ENCODE results near the gene CCDC50.

The CCDC50 gene

GRCh38 chr3:191432162-191432561, 103.0 kb downstream of the CCDC50 start:
- DNase-seq, result no peak

- no peak for DNase-seq
Measured at GRCh38 chr3:191434024-191434423, 104.8 kb downstream of the CCDC50 start.

- no peak for DNase-seq
Measured at GRCh38 chr3:191435981-191436380, 106.8 kb downstream of the CCDC50 start.

- no peak for DNase-seq
Measured at GRCh38 chr3:191438150-191438814, 109.1 kb downstream of the CCDC50 start.

GRCh38 chr3:191440532-191440931, 111.3 kb downstream of the CCDC50 start:
- no peak for DNase-seq

GRCh38 chr3:191441687-191442086, 112.5 kb downstream of the CCDC50 start:
- DNase-seq, result no peak

- no peak for DNase-seq
Measured at GRCh38 chr3:191444569-191444968, 115.4 kb downstream of the CCDC50 start.

Data from activated gamma-delta T cell (primary cell).